ENCODE data around the gene KRT86.
"Not testable (repeated sequence)": the region's sequence is repeated elsewhere in the genome, so short reads cannot be mapped to it uniquely, and the experiment has no call there.

KRT86 gene

DNA sequence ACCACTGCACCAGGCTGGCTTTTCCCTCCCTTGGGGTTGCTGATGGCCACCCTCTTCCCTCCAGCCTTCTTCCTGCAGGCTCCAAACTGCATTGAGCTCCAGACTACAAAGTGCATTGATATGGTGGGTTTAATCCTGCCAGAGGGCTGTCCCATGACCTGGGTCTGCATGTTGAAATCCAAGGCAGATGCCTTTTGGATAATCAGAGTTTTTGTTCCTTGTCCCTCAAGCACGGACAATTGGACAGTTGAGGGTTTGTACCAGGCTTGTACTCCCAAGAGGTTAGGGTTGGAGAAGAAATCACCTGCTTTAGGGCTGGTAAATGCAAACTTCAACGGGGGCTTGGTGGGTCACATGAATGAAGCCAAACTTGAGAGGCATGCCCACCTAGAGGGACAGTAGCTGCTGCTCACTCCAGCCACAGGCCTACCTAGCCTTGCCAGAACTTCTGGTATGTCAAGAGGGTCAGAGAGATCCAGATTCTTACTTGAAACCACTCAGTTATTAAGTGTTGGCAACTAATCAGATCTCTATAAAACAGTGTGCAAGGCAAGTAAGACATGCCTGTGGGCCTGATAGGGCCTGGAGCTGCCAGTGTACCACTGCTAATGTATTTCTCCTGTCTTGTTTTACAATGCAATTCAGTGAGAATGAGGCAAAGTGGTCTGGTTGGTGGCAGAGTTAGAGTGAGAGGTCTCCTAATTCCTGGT is 68.5 kb downstream of the KRT86 start:
- no peak for DNase-seq

DNA sequence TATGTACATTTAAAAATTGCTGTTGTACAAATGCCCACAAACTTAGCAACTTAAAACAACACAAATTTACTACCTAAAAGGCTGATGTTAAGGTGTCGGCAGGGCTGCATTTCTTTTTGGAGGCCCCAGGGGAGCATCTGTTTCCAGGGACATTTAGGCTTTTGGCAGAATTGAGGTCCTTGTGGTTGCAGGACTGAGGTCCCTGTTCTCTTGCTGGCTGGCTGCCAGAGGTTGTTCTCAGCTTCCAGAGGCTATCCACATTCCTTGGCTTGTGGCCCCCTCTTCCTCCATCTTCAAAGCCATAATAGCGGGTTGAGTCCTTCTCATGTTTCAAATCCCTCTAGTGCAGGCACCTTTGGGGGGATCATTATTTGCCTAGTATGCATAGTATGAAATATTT is 69.1 kb downstream of the KRT86 start:
- DNase-seq = no peak

DNA sequence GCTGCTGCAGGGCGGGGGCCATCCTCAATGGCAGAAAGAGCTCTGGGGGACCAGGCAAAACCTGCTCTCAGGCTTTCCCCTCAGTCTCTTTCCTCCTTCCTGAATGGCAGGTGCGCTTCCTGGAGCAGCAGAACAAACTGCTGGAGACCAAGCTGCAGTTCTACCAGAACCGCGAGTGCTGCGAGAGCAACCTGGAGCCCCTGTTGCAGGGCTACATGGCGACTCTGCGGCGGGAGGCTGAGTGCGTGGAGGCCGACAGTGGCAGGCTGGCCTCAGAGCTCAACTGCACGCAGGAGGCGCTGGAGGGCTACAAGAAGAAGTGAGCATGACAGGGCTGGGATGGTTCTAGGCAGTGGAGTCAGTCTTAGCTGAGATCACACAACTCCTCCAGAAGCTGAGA is 69.7 kb downstream of the KRT86 start:
- no peak for DNase-seq

DNA sequence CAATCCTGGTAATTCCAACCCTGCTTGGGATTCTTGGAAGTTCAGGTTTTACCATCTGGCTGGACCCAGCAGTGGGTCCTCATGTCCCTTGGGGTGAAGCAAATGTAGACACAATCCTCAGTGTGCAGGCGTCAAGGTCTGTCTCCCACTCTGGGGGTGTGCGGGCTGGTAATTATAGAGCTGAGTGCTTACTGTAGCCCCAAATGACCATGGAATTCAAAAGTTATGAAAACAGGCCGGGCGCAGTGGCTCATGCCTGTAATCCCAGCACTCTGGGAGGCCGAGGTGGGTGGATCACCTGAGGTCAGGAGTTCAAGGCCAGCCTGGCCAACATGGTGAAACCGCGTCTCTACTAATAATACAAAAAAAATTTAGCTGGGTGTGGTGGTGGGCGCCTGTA is 70.6 kb downstream of the KRT86 start:
- DNase-seq = not testable (repeated sequence)

DNA sequence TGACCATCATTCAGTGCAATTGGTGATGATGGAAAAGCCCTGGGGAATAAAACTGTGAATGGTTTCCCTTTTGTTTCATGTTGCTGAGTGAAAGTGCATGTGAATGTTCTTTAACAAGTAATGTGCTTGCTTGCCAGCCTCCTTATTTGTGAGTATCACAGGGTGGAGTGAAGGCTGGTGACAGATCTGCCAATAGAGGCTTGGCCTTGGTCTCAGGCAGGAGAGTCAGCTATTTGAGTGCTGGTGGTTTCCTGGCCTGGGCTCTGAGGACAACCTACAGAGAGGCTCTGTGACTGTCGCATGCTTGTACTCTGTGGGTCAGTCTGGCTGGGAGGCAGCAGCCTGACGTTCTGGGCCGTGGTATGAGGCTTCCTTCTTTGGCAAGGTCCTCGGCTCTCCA is 72.1 kb downstream of the KRT86 start:
- DNase-seq = no peak

DNA sequence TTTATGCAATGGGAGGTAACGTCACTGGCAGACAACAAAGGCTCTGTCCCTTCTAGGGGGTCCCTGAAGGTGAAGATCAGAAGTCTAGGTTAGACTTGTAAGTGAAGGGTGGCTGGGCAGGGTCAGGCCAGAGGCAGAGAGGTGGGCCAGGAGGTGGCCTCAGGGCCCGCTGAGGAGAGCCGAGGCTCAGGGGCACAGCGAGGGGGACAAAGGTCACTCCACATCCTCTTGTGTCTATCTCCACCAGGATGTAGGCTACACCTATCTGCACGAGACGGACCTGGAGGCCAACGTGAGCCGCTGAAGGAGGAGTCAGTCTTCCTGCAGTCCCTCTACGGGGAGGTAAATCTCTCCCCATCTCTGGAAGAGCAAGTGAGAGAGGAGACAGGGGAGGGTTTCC is 72.6 kb downstream of the KRT86 start:
- DNase-seq = no peak

DNA sequence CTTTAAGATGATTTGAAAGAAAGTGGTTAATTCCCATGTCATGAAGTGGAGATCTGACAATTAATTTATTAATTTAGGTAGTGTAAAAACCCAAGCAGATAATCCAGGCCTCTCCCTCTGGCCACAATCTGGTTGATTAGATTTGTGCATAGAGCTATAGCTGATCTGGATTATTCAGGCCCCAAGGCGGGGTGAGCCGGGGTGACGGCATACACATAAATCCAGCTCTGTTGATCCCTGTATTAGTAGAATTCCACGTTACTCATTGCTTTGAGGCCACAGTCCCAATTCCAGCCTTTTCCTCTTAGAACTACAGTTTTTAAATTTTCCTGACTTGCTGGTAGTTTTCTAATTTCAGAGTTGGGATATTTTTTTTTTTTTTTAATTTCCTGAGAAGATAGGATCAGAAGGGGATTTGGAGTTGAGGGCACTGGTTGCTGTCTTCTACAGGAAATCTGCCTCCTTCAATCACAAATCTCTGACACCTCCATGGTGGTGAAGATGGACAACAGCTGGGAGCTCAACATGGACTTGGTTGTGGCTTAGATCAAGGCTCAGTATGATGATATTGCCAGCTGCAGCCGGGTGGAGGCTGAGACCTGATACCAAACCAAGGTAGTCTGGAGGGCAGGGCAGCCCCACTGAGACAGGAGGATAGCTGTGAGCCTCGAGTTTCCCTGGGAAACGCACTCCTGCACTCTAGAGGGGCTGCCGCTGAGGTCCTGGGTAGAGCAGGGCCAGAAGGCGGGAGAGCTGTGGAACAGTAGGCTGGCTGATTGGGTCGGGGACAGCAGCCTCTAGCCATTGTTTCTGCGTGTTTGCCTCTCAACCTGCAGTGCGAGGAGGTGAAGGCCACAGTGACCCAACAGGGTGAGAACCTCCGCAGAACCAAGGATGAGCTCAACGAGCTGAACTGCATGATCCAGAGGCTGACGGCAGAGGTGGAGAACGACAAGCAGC is 73.4 kb downstream of the KRT86 start:
- DNase-seq = no peak

DNA sequence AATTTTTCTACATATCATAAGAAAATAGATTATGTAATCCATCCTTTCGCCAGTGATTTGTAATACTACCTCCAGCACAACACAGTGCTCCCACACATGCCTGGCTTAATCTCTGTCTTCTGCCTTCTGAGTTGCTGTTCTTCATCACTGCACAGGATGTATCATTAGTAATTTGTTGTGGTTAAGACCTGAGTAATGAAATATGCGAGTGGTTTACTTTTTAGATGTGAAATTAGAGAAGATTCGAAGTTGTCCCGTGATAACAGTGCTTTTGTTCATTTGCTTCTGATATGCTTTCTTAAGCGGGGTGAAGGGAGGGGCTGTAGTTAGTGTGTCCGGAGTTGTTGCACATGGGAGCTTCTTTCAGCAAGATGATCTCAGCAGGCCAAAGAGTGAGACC is 74.8 kb downstream of the KRT86 start:
- DNase-seq = no peak

DNA sequence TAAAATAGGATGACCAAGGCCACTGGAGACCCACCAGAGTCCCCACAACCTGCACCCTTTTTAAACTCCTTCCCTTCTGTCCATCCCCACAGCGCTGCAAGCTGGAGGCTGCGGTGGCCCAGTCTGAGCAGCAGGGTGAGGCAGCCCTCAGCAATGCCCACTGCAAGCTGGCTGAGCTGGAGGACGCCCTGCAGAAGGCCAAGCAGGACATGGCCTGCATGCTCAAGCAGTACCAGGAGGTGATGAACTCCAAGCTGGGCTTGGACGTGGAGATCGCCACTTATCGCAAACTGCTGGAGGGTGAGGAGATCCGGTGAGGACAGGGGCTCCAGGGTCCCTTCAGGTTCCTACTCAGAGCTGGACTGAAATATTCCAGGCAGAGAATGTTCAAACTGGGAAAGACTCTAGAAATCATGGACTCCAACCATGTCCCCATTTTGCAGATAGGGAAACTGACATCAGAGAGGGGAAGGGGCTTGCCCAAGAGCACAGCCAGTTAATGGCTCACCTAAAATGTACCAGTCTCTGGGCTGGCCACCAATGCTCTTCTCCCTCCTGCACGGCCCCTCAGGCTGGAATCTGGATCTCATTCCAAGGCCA is 75.7 kb downstream of the KRT86 start:
- DNase-seq = no peak

DNA sequence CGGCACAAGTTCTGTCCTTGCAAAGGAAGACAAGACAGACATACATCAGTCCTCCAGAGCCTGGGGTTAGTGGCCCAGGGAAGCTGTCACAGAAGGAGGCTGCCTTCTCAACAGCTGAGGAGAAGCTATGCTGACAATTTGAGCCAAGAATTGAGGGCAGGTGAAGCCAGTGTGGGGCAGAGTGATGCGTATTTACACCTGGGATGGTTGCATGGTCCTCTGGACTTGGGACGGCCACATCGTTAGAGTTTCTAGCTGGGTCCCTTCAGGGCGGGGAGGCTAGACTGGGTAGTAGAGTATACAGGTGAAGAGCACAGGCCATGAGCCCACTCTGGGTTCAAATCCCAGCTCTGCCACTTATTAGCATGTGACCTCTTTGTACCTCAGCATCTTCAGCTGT is 76.3 kb downstream of the KRT86 start:
- no peak for DNase-seq

DNA sequence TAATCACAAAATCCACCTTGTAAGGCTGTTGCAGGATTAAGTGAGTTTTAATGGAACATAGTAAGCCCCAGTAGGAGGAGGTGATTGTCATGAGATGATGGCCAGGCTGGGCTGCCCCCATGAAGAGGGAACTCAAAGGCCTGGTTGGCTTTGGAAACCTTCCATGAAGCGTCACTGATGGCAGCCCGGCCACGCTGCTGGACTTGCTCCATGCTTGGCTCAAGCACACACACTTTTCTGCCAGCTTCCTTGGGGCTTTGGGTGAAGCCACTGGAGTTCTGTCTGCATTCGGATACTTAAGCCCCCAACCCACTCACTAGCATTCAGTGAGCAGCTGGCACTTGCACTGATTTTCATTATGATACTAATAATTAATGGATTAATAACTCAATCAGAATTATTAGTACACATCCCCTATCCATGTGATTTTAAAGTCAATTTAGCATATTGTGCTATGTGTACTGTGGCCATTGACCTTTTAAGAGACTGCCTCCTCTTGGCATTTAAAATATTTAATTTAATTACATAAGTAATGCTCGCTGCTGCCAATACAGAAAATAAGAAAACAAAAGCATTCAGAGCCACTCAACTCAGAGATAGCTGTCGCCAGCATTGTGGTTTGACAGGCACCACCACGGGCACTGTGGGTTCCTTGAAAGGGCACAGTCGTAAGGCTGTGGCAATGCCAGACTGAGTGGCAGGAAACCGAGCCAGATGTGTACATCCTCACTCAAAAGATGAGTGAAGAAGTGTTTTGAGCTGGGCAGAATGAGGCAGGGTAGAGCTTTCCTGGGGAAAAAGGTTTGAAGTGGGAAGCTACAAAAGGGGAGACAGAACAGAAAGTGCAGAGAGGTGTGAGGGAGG is 77.0 kb downstream of the KRT86 start:
- no peak for DNase-seq

DNA sequence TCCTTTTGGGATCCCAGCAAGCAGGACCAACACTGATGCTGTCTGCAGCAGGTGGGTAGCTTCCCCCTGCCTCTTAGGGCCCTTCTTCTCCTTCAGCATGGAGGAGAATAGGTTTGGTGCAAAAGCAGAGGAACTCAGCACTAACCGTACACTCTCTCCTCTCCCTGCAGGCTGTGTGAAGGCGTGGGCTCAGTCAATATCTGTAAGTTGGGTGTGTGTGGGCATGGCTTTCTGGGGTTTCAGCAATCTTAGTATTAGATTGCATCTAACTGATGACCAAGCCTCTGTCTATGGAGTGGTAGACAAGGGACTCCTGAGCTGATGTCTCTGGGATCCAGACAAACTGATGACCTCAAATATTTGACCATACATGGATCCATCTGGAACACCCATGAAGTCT is 78.5 kb downstream of the KRT86 start:
- DNase-seq = no peak

DNA sequence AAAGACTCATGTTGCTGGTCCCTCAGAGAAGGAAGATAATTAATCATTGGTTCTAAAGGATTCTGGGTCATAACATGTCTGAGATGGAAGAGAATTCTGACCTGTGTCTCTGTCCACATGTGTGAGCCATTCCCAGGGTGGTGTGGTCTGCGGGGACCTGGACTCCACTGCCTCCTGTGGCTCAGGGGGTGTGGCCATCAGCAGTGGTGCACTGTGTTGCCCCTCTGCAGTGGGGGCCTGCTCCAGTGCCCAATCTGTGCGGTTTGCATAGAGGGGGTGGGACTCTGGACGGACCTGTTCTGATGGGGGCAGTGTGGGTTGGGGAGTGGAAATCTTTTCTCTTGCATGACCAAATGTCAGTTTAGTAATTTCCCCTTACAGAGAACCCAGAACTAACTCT is 79.3 kb downstream of the KRT86 start:
- no peak for DNase-seq

DNA sequence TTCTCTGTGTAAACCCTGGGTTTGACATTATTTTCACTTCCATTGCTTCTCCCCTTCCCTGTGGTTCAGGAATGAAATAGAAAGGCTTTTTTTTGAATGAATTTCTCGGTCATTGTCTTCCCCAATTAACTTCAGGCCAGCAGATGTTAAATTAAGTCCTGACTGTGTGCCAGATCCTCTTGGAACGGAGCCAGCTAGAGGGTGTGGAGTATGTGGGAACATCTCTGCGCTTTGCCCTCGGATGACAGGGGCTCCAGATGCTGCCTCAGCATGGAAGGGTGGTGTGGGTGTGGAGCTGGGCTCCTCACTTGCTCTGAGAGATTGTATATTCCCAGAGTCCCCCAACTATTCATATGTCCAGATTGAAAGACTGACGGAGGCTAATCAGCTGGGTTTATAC is 79.8 kb downstream of the KRT86 start:
- DNase-seq = peak; percentile 64

DNA sequence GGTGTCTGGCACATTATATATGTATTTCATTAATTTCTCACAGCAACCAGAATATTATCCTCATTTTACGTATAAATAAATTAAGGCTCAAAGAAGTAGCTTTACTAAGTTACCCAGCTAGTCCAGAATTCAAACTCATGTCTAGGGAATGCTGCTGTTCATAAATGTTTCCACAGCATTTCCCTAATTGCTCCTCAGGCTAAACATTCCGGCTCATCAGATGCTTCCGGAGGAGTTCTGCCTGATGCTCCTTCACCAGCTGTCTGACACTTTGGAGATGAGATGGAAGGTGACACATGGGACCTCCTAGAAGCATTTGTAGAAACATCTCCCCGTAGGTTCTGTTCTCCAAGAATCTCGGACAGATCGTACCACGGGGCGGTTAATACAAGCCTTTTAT is 80.7 kb downstream of the KRT86 start:
- DNase-seq = no peak

DNA sequence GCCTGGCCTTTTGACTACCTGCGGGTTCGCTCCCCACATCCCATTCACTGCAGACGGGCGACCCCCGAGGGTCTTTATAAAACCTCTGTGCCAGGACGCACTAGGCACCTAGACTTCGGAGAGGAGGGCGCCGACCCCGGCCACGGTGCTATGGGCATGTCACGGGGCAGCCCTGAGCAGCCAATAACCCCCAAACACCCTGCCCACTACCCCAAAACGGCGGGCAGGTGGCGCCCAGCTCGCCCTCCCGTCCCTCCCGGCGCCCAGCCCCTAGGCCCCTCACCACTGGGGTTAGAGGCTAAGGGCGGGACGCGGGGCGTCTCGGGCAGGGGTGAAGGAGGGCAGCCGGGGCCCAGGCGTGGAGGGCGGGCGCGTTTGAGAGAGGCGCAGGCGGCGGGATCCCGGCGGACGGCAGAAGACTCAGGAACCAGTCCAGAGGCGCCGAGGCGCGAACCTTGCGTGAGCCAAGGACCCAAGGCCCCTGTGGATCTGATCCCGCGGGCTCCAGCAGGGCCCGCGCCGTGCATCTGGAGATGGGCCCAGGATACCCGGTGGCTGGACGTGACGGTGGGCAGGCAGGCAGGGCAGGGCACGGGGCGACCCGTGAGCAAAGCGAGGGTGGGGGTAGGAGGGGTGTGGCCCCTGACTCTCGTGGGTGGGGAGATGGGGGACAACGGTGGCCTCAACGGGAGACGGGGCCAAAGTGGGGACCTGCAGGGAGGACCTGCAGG is 81.8 kb downstream of the KRT86 start:
- DNase-seq = no peak

DNA sequence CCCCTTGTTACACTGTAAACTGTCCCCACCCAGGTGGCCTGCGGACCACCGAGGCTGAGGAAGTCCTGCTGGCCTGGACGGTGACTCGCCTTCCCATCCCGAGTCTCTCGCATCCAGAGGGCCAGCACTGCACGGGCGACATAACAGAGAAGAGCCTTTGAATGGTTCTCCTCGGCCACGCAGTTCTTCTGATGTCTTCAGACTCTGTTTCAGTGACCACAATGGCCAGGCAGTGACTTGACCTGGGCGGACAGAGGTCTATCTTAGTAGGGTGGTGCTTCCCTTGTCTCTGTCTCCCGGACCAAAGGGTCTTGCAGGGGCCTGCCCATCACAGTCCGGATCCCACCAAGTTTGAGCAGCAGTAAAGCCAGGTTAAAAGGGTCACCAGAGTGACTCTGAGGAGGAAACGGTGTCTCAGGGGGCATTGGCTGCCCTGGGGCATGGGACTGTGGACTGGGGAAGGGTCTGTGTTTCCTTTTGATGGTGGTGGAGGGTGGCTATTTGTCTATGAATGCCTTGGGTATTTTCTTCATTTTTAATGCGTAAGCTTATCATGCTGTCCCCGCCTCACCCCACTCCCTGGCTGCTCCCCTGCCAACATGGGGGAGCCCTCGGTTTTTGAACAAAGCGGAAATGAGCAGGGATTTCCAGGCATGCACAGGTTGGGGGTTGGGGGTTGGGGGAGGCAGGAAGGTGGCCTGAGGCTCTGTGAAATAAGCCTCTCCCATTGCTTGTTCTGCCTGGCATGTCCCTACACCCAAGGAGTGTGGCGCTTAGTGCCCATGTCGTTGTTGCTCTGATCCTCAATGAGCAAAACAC is 82.5 kb downstream of the KRT86 start:
- DNase-seq = no peak

Measured in NCI-H1105 treated with DMSO at 0.1 percent for 48 hours (cell line).